Right lobe of liver (tissue), 6 donors: ENCODE results near the gene CNGB1. TPM values are rescaled to one million over a fixed set of nuclear protein-coding genes. Genes with fewer than 3 reads are reported as not detected.

Source experiments
- ATAC-seq, 4 donors: fragments of 200-7000 bp; cut with Tn5 transposase; one replicate each; pipeline ENCODE4 v1.9.1; 2020; ENCODE audit warnings: mild to moderate bottlenecking in 4 of 4, moderate library complexity in 4 of 4
- DNase-seq, 3 donors: peaks; one replicate each; pipeline ENCODE4 v3.0.0-alpha.2; 2020
- H3K27ac ChIP-seq, 3 donors: fragments of 200-600 bp; one replicate each; pipeline ENCODE4 v1.8.0; 2022
- H3K27me3 ChIP-seq, 2 donors: fragments of 200-600 bp; one replicate each; pipeline ENCODE4 v1.8.0; 2022
- H3K36me3 ChIP-seq, 4 donors: fragments of 200-600 bp; sonication (generic) in 1 of 4; one replicate each; pipeline versions ENCODE4 v1.5.1 to v1.8.0; 2017 to 2022; ENCODE audit warnings: control low read depth in 1 of 4
- H3K4me1 ChIP-seq, 4 donors: fragments of 200-600 bp; sonication (generic) in 1 of 4; one replicate each; pipeline versions ENCODE4 v1.5.1 to v1.8.0; 2017 to 2022; ENCODE audit warnings: control low read depth in 1 of 4
- H3K4me3 ChIP-seq, 3 donors: fragments of 200-600 bp; one replicate each; pipeline ENCODE4 v1.8.0; 2022
- H3K9me3 ChIP-seq, 4 donors: fragments of 200-600 bp; sonication (generic) in 1 of 4; one replicate each; pipeline versions ENCODE4 v1.5.1 to v1.8.0; 2017 to 2022; ENCODE audit warnings: control low read depth in 1 of 4
- POLR2A ChIP-seq: fragments of 450-650 bp; IDR thresholded peaks from one replicate; pipeline ENCODE4 v1.6.1; 2017; ENCODE audit warnings: antibody characterized with exemption, mild to moderate bottlenecking
- WGBS: methylation state at CpG from one replicate; pipeline ENCODE4 v1.1.6; 2018; ENCODE audit warnings: low coverage, low lambda C conversion rate; ENCODE audit not compliant: insufficient coverage; ENCODE audit errors: missing lambda C conversion rate; 5-methylcytosine and 5-hydroxymethylcytosine counted together
- intact Hi-C, 2 donors: fragments of 100-400 bp; cut with DNase I; formaldehyde crosslinking; loops; one replicate each; pipeline versions ENCODE4 v1.11.2 to v1.14.1; 2022
- total RNA-seq, 6 experiments: library from RNA; depleted of rRNA in 2 of 6; stranded (reverse); fragments of >200 nt in 2 of 6; fragmentation: NEBNext Ultra II Directional in 3 of 6; extraction: Animal tissue kit (Norgen Biotek cat#: 25700) in 3 of 6; gene quantifications; one replicate each; pipeline versions ENCODE4 v1.1.0 to v1.2.4, GENCODE V29; 2016 to 2023
- TF ChIP-seq, protein P1 (sequence below), 4 donors: fragments of 200-600 bp in 3 of 4; fragments of 450-650 bp in 1 of 4; IDR thresholded peaks; one replicate each; pipeline versions ENCODE4 v1.5.1 to v1.8.0; 2016 to 2022; ENCODE audit warnings: antibody characterized with exemption in 4 of 4, mild to moderate bottlenecking in 2 of 4
- donor health status: DM: no; HTN: yes; CAD: no.
- donor health status: DM: no; HTN: no; CAD: no.
- donor health status: DM: no; HTN: no; CAD: no.
- donor health status: DM: no; HTN: yes; CAD: no.
- donor health status: DM: no; HTN: yes; CAD: no.

The CNGB1 gene
- total RNA-seq, 6 experiments from 2014 or later, result not detected

DNA sequence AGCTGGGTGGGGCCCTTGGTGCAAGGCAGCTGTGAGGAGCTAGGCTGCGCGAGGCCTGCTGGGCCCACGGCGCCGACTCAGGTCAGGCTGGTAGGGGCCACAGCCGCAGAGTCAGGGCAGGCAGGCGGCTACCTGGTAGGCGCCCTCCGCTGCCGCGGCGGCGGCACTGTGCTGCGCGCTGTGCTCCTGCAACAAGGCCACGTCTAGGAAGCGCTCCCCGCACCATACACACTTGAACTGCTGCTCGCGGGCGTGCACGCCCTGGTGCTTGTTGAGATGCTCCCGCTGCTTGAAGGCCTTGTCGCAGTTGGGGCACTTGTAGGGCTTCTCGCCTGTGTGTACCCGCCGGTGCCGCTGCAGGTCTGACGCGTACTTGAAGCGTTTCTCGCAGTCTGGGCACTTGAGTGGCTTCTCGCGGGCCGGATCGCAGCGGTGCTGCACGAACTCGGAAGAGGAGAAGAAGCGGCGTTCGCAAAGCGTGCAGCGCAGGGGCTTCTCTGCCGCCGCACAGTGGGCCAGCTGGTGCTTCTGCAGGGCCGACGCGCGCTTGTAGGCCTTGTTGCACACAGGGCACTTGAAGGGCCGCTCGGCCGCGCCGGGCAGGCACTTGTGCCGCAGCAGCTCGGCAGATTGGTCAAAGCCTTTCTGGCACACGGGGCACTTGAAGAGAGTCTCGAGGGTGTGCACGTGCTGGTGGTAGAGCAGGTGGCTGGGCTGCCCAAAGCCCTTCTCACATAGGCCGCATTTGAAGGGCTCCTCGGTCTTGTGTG lies 25.7 kb upstream of the CNGB1 start:
- Histone ChIP-seq H3K4me3 (no peak overlapping the region), H3K4me1 (peaks cover 0 to 8% (median 0%) of the 10 kb centered on the region in 4 donors), H3K27me3 (no peaks in the 10 kb centered on the region), H3K9me3 (no peaks in the 10 kb centered on the region), H3K27ac (no peak overlapping the region), H3K36me3 (peaks cover 0 to 17% (median 0%) of the 10 kb centered on the region in 4 donors)
- intact Hi-C loops, result loop anchor here (5.0 kb wide), 2 partner anchors 89 to 94 kb away; no protein-coding TSS in a partner anchor
- peak in 1 of 3 donors; percentile 54 for DNase-seq
- TF ChIP-seq POLR2A, result no peak
- TF ChIP-seq, protein P1, sequence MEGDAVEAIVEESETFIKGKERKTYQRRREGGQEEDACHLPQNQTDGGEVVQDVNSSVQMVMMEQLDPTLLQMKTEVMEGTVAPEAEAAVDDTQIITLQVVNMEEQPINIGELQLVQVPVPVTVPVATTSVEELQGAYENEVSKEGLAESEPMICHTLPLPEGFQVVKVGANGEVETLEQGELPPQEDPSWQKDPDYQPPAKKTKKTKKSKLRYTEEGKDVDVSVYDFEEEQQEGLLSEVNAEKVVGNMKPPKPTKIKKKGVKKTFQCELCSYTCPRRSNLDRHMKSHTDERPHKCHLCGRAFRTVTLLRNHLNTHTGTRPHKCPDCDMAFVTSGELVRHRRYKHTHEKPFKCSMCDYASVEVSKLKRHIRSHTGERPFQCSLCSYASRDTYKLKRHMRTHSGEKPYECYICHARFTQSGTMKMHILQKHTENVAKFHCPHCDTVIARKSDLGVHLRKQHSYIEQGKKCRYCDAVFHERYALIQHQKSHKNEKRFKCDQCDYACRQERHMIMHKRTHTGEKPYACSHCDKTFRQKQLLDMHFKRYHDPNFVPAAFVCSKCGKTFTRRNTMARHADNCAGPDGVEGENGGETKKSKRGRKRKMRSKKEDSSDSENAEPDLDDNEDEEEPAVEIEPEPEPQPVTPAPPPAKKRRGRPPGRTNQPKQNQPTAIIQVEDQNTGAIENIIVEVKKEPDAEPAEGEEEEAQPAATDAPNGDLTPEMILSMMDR (IDR thresholded peaks at IDR 0.05), result no peak
- WGBS, result 100% methylated on average over 11 of the region's 62 CpGs
- ATAC-seq, result no peak

DNA sequence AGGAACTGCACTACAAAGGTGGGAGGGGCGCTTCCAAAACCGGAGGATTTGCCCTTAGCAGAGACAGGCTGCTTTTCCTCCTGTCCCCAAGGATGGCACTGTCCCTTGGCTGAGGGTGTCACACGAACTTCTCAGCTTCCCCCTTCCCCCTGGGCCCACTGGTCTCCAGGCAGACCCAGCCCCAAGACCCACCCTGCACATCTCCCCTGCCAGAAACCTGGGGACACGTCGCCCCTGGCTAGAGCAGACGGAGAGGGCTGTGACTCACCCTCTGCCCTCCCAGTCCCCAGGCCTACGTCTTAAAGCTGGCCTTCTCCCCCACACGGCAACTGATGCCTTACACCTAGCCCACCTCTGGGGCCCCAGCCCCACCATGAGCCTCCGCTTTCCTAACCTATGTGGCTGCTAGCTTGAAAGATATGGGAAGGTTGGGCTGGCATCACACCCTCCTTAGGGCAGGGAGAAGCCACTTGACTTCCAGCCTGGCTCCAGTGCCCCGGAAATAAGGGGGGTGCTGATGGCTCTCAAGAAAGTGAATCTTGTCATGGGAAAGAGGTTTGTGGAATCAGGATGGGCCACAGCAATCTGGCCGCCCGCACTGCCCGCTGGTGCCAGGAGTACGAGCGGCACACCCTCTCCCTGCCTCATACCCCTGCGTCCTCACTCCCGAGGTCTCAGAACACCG lies 24.9 kb upstream of the CNGB1 start:
- Histone ChIP-seq H3K4me3 (no peak overlapping the region), H3K4me1 (peaks cover 0 to 7% (median 0%) of the 10 kb centered on the region in 4 donors), H3K27me3 (no peaks in the 10 kb centered on the region), H3K9me3 (no peaks in the 10 kb centered on the region), H3K36me3 (peaks cover 0 to 17% (median 0%) of the 10 kb centered on the region in 4 donors), H3K27ac (no peak overlapping the region)
- DNase-seq (peak in 1 of 3 donors; percentile 45), ATAC-seq (no peak)
- intact Hi-C loops, result loop anchor here (5.0 kb wide), 2 partner anchors 89 to 94 kb away; no protein-coding TSS in a partner anchor
- TF ChIP-seq POLR2A, result no peak
- TF ChIP-seq, protein P1 (IDR thresholded peaks at IDR 0.05), result no peak
- WGBS, result 87% methylated on average over 4 of the region's 18 CpGs

DNA sequence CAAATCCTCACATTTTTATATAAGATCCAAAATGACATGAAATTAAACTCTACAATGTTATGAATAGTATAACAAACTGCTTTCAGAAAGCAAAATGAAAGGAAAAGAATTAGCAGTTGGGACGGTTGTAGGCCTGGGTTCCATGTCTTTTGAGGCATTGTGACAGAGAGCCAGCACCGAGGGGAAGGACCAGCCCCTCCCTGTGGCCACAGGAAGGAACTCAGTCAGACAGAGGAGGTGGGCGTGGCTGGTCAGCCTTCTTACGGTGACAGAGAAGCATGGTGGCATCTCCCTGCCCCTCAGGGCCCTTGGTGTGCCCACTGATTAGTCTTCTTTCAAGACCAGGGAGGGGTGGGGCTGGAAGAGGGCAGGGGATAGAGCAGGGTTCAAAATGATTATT lies 23.9 kb upstream of the CNGB1 start:
- H3K4me3 ChIP-seq, result no peak overlapping the region
- H3K27ac ChIP-seq, result no peak overlapping the region
- ATAC-seq (peak; percentile 46 to 70 (median 58)), DNase-seq (peak; percentile 57 to 72 (median 60))
- H3K9me3 ChIP-seq, result no peaks in the 10 kb centered on the region
- WGBS, result 15% methylated on average over 2 of the region's 4 CpGs
- H3K27me3 ChIP-seq, result no peaks in the 10 kb centered on the region
- H3K36me3 ChIP-seq, result peaks cover 0 to 17% (median 0%) of the 10 kb centered on the region in 4 donors
- H3K4me1 ChIP-seq, result peaks cover 0 to 7% (median 0%) of the 10 kb centered on the region in 4 donors
- intact Hi-C loops, result loop anchor here (5.0 kb wide), 2 partner anchors 87 to 92 kb away; no protein-coding TSS in a partner anchor
- no peak for TF ChIP-seq POLR2A
- TF ChIP-seq, protein P1 (IDR thresholded peaks at IDR 0.05), result peak in 3 of 4 donors; percentile 23 to 35 (median 27)

DNA sequence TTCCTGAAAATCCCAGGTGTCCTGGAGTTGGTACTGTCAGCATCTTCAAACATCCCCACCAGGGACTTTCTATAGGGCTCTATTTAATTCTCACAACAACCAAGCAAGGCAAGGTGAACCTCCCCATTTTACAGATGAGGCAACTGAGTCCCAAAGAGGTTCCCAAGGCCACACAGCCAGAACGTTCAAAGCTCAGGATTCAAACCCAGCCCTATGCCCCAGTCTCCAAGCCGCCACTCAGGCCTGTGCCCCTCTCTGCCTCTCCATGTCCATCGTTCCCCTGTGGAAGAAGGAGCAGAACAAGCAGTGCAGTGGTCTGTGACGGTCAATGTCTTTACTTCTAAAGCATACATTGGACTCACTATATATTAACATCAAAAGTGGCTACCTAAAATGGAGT lies 23.4 kb upstream of the CNGB1 start:
- 100% methylated on average over 2 of the region's 4 CpGs for WGBS
- peaks cover 0 to 17% (median 0%) of the 10 kb centered on the region in 4 donors for H3K36me3 ChIP-seq

More for the DNA sequence above, 23.4 kb upstream of the CNGB1 start:
- Histone ChIP-seq H3K4me3 (no peak overlapping the region), H3K27me3 (no peaks in the 10 kb centered on the region), H3K27ac (no peak overlapping the region), H3K9me3 (no peaks in the 10 kb centered on the region), H3K4me1 (peaks cover 0 to 3% (median 0%) of the 10 kb centered on the region in 4 donors)
- ATAC-seq, result no peak
- intact Hi-C loops, result no loop called here
- no peak for TF ChIP-seq POLR2A
- TF ChIP-seq, protein P1 (IDR thresholded peaks at IDR 0.05), result no peak
- DNase-seq, result peak in 1 of 3 donors; percentile 37
